Keratinocyte (primary cell): ENCODE data around the gene NOP58.

ENCODE experiments used
- CTCF ChIP-seq, 3 experiments: IDR thresholded peaks in 1 of 3; conservative IDR thresholded peaks in 1 of 3; optimal IDR thresholded peaks in 1 of 3; 2 replicates in 2 of 3; 3 replicates in 1 of 3; pipeline versions ENCODE3 to v1.5.1; 2011; ENCODE audit warnings: low read length in 3 of 3, mild to moderate bottlenecking in 3 of 3, moderate library complexity in 2 of 3, control low read depth in 1 of 3, inconsistent platforms in 1 of 3; ENCODE audit not compliant: insufficient read depth in 2 of 3; ENCODE audit errors: extremely low read depth in 1 of 3
- EZH2 ChIP-seq: IDR thresholded peaks from one replicate; pipeline ENCODE4 v1.6.1; 2012; ENCODE audit warnings: inconsistent platforms, mild to moderate bottlenecking, low read length, moderate library complexity

GRCh38 chr2:202299712-202300111 is 34.1 kb downstream of the NOP58 start:
- TF ChIP-seq EZH2 = no peak
- no peak for TF ChIP-seq CTCF (optimal IDR thresholded peaks at IDR 0.05 in 1 of 3, IDR thresholded peaks at IDR 0.05 in 1 of 3, conservative IDR thresholded peaks at IDR 0.05 in 1 of 3; ENCODE audit: extremely low read depth in 1 of 3, insufficient read depth in 2 of 3, low read length in 3 of 3)
